ENCODE results near the gene SUCLG2.

DNA sequence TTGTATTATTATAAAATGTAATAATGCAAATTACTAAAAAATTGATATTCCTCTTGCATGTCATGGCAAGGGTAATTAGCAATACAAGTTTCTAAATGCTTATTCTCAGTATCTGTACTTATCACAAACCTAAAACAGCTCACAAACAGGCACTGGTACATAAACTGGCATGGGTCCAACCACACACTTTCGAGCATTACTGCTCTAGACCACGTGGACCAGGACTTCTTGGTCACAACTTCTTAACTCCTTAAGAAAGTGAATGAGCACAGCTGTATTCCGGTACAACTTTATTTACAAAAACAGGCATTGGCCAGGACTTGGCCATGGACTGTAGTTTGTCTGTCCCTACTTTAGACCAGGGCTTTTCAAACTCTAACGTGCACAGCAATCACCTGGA, 173.3 kb downstream of the SUCLG2 start:
- TF ChIP-seq EZH2 (IDR thresholded peaks at IDR 0.05; ENCODE audit: insufficient read depth, poor library complexity, severe bottlenecking) (no peak), EZH2phosphoT487 (IDR thresholded peaks at IDR 0.05; ENCODE audit: insufficient read depth, low read depth) (no peak)
